Bronchial epithelial cell (primary cell): ENCODE measurements around the gene LSAMP. TPM values are rescaled to one million over a fixed set of nuclear protein-coding genes. Genes with fewer than 3 reads are reported as not detected.
"Not testable (repeated sequence)": the region's sequence is repeated elsewhere in the genome, so short reads cannot be mapped to it uniquely, and the experiment has no call there.

Experiments
- DNase-seq: peaks from one replicate; pipeline ENCODE4 v3.0.0-alpha.2; 2010; ENCODE audit warnings: low read depth
- FAIRE-seq: peaks from 2 replicates; lab custom pipeline; 2011; peaks lifted over from hg19 to GRCh38; lab: Jason Lieb, UNC
- H3K27me3 ChIP-seq: 2 replicates; pipeline ENCODE4 v1.5.1; 2011; ENCODE audit warnings: low read length; ENCODE audit not compliant: control insufficient read depth, insufficient read depth
- H3K36me3 ChIP-seq: 2 replicates; pipeline ENCODE4 v1.5.1; 2011; ENCODE audit warnings: low read length; ENCODE audit not compliant: control insufficient read depth, insufficient read depth
- H3K4me3 ChIP-seq: 2 replicates; pipeline ENCODE4 v1.5.1; 2011; ENCODE audit warnings: mild to moderate bottlenecking, low read depth, low read length, control low read depth
- CTCF ChIP-seq: IDR thresholded peaks from 2 replicates; pipeline ENCODE4 v1.5.1; 2011; ENCODE audit warnings: mild to moderate bottlenecking, moderate library complexity, low read length, control low read depth, inconsistent platforms; ENCODE audit not compliant: insufficient read depth, severe bottlenecking
- total RNA-seq: library from RNA; depleted of rRNA; stranded (reverse); fragments of >200 nt; gene quantifications from 2 replicates; pipeline ENCODE4 v1.2.1, GENCODE V29; 2014

LSAMP gene
- total RNA-seq, 1 donor from 2014 or later = 0.26 TPM

- FAIRE-seq (no peak), DNase-seq (no peak)
- Histone ChIP-seq H3K36me3 (no peaks in the 10 kb centered on the region), H3K4me3 (no peak overlapping the region), H3K27me3 (no peaks in the 10 kb centered on the region)
- TF ChIP-seq CTCF = no peak
Observed at GRCh38 chr3:115761927-115762305, 683.4 kb downstream of the LSAMP start.

- Histone ChIP-seq H3K36me3 (no peaks in the 10 kb centered on the region), H3K27me3 (no peaks in the 10 kb centered on the region), H3K4me3 (no peak overlapping the region)
- TF ChIP-seq CTCF = no peak
- FAIRE-seq (no peak), DNase-seq (no peak)
Observed at GRCh38 chr3:115760716-115761115, 684.6 kb downstream of the LSAMP start.

GRCh38 chr3:115758076-115758763 lies 687.1 kb downstream of the LSAMP start:
- FAIRE-seq (no peak), DNase-seq (no peak)
- no peak for TF ChIP-seq CTCF
- Histone ChIP-seq H3K27me3 (no peaks in the 10 kb centered on the region), H3K4me3 (no peak overlapping the region), H3K36me3 (no peaks in the 10 kb centered on the region)

GRCh38 chr3:115752978-115753377 lies 692.3 kb downstream of the LSAMP start:
- H3K4me3 ChIP-seq, DNase-seq, H3K36me3 ChIP-seq, H3K27me3 ChIP-seq, FAIRE-seq: not testable (repeated sequence)
